HG02678 (cell line): ENCODE results near the gene NTNG1.

ENCODE experiments used
- ATAC-seq: cut with Tn5 transposase; IDR thresholded peaks from one replicate; pipeline ENCODE4 v1.9.1; 2021; ENCODE audit warnings: mild to moderate bottlenecking, moderate library complexity; ENCODE audit not compliant: unreplicated experiment

The NTNG1 gene

DNA sequence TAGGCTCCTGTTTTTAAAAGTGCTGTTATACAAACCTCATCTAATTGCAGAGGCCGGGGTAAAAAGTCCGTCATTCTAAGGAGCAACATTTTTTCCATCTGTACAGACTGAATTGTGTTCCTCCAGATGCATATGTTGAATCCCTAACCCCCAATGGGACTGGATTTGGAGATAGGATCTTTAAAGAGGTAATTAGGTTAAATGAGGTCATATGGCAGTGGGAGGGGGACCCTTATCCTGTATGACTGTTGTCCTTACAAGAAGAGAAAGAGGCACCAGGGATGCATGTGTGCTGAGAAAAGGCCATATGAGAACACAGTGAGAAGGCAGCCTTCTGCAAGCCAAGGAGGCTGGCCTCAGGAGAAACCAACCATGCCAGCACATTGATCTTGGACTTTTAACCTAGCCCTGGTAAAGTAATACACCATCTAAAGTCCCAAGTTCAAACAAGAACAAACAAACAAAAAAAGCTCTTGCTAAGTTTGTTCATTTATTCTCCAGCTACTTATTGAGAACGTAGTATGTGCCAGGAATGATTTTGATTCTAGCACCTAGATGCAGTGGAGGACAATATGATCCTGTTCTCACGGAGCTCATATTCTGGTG is 352.4 kb downstream of the NTNG1 start:
- no peak for ATAC-seq

DNA sequence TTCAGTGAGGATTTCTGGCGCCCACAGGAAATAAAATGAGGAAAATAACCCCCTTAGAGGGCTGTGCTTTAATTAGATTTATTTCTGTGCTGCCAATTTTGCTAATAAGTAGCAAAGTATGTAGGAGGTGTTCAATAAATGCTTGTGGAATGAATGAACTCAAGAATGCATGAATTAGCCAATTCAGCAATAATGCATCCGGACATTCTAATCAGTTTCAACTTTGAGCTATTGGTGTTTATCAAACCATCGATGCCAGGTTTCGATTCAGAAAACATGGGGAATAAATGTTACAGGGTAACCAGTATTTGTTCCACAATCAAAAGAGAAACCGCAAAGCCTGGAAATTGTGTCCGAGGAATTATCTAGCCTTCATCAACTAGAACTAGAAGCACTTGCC is 353.2 kb downstream of the NTNG1 start:
- no peak for ATAC-seq

- no peak for ATAC-seq
Measured at GRCh38 chr1:107496002-107496401, 355.2 kb downstream of the NTNG1 start.

- peak; percentile 97 for ATAC-seq
Measured at GRCh38 chr1:107499139-107499744, 358.4 kb downstream of the NTNG1 start.

DNA sequence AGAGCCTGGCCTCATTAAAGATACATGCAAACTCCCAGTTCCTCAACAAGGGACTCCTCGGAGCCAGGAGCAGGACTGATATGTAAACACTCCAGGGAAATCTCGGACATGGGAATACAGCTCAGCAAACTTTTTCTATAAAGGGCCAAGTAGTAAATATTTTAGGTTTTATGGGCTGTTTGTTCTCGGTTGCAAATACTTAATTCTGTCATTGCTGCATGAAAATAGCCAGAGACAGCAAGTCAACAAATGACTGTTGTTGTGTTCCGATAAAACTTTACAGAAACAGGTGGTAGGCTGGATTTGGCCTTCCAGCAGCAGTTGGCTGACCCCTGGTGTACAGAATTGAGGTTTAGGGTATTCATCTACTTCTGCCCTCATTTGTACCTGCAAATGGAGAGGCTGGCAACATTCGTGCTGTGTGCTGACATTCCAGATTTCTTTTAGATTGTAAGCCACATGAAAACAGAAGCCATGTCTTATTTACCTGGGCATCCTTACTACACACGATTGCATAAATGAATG is 360.3 kb downstream of the NTNG1 start:
- no peak for ATAC-seq

GRCh38 chr1:107510347-107510746 is 369.5 kb downstream of the NTNG1 start:
- ATAC-seq, result no peak

DNA sequence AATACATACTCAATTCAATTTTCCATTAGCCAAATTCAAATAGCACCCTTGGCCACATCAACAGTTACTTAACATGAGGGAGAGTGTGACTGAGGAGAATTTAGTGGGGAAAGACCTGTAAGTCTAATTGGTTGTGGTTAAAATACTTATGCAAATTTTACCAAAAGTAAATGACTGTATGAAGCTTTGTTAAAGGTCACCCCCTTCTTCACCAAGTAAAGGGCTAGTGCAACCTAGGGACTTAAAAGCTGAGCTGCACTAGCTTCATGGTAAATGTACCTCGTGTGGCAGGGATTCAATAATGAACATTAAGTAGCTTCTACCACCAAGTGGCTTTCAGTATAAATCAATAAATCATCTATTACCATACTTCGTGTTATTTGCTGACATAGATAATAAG is 372.0 kb downstream of the NTNG1 start:
- ATAC-seq, result no peak

- ATAC-seq, result no peak
Measured at GRCh38 chr1:107514841-107515240, 374.0 kb downstream of the NTNG1 start.

DNA sequence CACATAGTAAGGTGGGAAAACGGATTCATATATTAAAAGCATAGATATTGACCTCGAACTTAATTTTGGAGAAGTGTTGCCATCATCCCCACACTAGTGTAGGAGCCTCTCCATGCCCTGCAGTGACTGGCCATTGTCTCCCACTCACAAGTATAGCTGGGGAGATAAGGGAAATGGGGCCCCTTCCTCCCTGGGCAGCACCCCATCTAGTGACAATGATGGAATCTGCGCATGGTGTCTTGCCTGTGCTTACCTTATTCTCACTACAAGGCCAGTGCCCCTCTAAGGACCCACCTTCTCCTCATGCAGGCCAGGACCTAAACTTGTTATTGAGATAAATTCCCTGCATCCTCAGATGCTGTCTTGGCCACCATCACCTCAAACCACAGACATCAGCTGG is 374.9 kb downstream of the NTNG1 start:
- peak; percentile 50 for ATAC-seq

DNA sequence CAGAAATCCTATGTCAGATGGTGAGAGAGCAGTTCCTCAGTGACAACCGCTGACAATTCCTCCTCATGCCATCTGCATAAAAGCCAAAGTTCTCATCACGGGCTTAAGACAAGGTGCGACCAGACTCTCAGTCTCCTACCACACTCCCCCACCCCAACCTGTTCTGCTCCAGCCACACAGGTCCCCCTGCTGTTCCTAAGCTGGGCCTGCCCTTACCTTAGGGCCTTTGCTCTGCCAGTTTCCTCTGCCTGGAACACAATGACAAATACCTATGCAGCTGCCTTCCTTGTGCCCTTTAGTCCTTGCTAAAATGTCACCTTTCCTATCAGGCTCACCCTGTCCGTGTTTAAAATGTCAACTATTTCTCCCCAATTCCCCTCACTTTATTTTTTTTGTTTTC is 382.2 kb downstream of the NTNG1 start:
- no peak for ATAC-seq

DNA sequence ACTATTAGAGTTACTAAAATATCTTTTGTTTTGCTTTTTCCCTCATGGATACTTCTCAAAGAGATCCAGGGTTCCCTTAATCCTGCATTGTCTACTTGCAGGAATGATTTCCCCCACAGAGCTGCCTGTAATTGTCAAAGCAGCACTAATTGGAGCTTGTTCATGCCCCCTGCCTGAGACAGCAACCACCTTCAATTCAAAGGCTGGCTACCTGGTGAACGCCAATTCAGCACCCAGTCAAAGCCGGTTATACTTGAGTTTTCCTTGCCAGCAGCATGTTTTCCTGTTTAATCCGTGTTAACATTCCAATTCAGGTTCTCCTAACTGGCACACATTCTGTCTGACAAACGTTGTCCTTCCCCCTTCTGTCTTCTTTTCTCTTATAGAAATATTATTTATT is 382.9 kb downstream of the NTNG1 start:
- ATAC-seq, result no peak

GRCh38 chr1:107524301-107524700 is 383.5 kb downstream of the NTNG1 start:
- ATAC-seq, result no peak

DNA sequence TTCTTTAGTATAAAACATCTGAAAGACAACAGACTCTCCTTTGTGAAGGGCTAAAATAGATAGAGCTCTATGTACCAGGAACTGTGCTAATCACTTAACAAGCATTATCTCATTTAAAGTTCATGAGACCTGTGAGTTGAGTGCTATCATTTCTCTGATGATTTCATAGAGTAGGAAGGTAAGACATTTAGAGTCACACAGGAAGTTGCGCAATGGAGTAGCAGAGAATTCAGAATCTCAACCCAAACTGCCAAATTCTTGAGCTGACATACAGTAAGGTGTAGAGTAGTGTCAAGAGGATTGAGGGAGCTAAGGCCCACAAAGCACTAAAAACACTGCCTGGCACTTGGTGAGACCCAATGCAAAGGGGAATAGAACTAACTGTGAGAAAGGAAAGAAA is 384.3 kb downstream of the NTNG1 start:
- no peak for ATAC-seq

- no peak for ATAC-seq
Measured at GRCh38 chr1:107525961-107526360, 385.1 kb downstream of the NTNG1 start.

GRCh38 chr1:107526524-107527198 is 385.8 kb downstream of the NTNG1 start:
- ATAC-seq, result no peak

- ATAC-seq, result peak; percentile 97
Measured at GRCh38 chr1:107529511-107530149, 388.8 kb downstream of the NTNG1 start.

DNA sequence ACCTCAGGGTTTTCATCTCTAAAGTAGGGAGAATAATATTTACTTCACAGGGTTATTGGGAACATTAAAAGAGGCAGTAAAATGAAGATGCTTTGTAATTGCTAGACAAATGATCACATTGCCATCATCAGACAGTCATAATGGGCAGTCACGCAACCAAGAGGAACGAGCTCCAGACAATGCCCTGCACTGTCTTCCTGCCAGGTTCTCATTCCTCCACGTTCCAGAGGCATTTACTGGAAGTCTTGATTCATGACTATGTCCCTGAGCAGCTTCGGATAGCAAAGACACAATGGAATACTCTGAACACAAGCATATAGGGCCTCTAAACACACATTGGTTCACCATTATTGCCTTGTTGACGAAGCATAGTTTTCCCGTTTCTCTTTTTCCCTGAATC is 389.7 kb downstream of the NTNG1 start:
- ATAC-seq, result no peak

GRCh38 chr1:107531065-107531908 is 390.4 kb downstream of the NTNG1 start:
- ATAC-seq, result no peak

- ATAC-seq, result no peak
Measured at GRCh38 chr1:107532318-107532717, 391.5 kb downstream of the NTNG1 start.
